ENCODE results near the gene PAM16.
A peak's percentile ranks its signal among the peaks of the same experiment; 100 is the strongest.
"Not testable (repeated sequence)": the region's sequence is repeated elsewhere in the genome, so short reads cannot be mapped to it uniquely, and the experiment has no call there.

The PAM16 gene

GRCh38 chr16:4334724-4335495 is 16.2 kb downstream of the PAM16 start:
- DNase-seq (ENCODE audit: low spot score) = no peak

GRCh38 chr16:4333714-4334113 is 17.4 kb downstream of the PAM16 start:
- not testable (repeated sequence) for DNase-seq (ENCODE audit: low spot score)

- no peak for DNase-seq (ENCODE audit: low spot score)
Measured at GRCh38 chr16:4333308-4333638, 17.8 kb downstream of the PAM16 start.

- DNase-seq (ENCODE audit: low spot score) = no peak
Measured at GRCh38 chr16:4332623-4333307, 18.4 kb downstream of the PAM16 start.

- no peak for DNase-seq (ENCODE audit: low spot score)
Measured at GRCh38 chr16:4332083-4332482, 19.0 kb downstream of the PAM16 start.

- peak; percentile 90 for DNase-seq (ENCODE audit: low spot score)
Measured at GRCh38 chr16:4330277-4330874, 20.7 kb downstream of the PAM16 start.

- DNase-seq (ENCODE audit: low spot score) = no peak
Measured at GRCh38 chr16:4328782-4329775, 22.0 kb downstream of the PAM16 start.

GRCh38 chr16:4328046-4328781 is 22.9 kb downstream of the PAM16 start:
- DNase-seq (ENCODE audit: low spot score) = peak; percentile 84

GRCh38 chr16:4327386-4328045 is 23.6 kb downstream of the PAM16 start:
- DNase-seq (ENCODE audit: low spot score) = no peak

- no peak for DNase-seq (ENCODE audit: low spot score)
Measured at GRCh38 chr16:4325253-4325758, 25.8 kb downstream of the PAM16 start.

- DNase-seq (ENCODE audit: low spot score) = no peak
Measured at GRCh38 chr16:4324492-4325252, 26.4 kb downstream of the PAM16 start.

- peak; percentile 88 for DNase-seq (ENCODE audit: low spot score)
Measured at GRCh38 chr16:4323845-4324488, 27.2 kb downstream of the PAM16 start.

- DNase-seq (ENCODE audit: low spot score) = no peak
Measured at GRCh38 chr16:4323071-4323844, 27.9 kb downstream of the PAM16 start.

- DNase-seq (ENCODE audit: low spot score) = no peak
Measured at GRCh38 chr16:4322121-4323052, 28.7 kb downstream of the PAM16 start.

GRCh38 chr16:4321286-4322120 is 29.6 kb downstream of the PAM16 start:
- DNase-seq (ENCODE audit: low spot score) = no peak

GRCh38 chr16:4320571-4321137 is 30.5 kb downstream of the PAM16 start:
- no peak for DNase-seq (ENCODE audit: low spot score)

All from AG08395 (cell line).